Renal cortical epithelial cell (primary cell): ENCODE measurements around the gene DENND5B. TPM values are rescaled to one million over a fixed set of nuclear protein-coding genes. Genes with fewer than 3 reads are reported as not detected.
A peak's percentile ranks its signal among the peaks of the same experiment; 100 is the strongest.
"Not testable (repeated sequence)": the region's sequence is repeated elsewhere in the genome, so short reads cannot be mapped to it uniquely, and the experiment has no call there.

Experiments
- DNase-seq: peaks from one replicate; pipeline ENCODE4 v3.0.0-alpha.2; 2011; ENCODE audit warnings: low read depth
- total RNA-seq: library from RNA; depleted of rRNA; stranded (reverse); fragments of >200 nt; gene quantifications from 2 replicates; pipeline ENCODE4 v1.2.3, GENCODE V29; 2014

The DENND5B gene
- total RNA-seq, 1 donor from 2014 or later, result 23.9 TPM

DNA sequence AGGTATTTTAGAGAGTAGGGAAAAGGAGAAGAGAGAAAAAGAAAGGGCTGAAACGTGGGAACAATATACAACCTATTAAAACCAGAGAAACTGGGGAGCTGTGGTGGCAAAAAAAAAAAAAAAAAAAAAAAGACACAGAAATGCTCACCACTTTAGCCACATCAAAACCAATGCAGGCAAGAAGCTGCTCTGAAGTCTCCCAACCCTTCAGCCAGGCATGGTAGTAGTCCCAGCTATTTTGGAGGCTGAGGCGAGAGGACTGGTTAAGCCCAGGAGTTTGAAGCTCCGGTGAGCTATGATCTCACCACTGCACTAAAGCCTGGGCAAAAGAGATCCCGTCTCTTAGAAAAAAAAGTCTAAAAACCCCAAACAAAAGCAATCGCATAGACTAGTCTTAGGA lies 33.2 kb downstream of the DENND5B start:
- no peak for DNase-seq

DNA sequence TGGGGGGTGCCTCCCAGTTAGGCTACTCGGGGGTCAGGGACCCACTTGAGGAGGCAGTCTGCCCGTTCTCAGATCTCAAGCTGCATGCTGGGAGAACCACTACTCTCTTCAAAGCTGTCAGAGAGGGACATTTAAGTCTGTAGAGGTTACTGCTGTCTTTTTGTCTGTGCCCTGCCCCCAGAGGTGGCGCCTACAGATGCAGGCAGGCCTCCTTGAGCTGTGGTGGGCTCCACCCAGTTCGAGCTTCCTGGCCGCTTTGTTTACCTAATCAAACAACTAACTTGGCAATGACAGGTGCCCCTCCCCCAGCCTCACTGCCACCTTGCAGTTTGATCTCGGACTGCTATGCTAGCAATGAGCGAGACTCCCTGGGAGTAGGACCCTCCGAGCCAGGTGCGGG lies 35.5 kb downstream of the DENND5B start:
- not testable (repeated sequence) for DNase-seq

DNA sequence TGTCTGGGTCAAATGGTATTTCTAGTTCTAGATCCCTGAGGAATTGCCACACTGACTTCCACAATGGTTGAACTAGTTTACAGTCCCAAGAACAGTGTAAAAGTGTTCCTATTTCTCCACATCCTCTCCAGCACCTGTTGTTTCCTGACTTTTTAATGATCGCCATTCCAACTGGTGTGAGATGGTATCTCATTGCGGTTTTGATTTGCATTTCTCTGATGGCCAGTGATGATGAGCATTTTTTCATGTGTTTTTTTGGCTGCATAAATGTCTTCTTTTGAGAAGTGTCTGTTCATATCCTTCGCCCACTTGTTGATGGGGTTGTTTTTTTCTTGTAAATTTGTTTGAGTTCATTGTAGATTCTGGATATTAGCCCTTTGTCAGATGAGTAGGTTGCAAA lies 40.3 kb downstream of the DENND5B start:
- not testable (repeated sequence) for DNase-seq

DNA sequence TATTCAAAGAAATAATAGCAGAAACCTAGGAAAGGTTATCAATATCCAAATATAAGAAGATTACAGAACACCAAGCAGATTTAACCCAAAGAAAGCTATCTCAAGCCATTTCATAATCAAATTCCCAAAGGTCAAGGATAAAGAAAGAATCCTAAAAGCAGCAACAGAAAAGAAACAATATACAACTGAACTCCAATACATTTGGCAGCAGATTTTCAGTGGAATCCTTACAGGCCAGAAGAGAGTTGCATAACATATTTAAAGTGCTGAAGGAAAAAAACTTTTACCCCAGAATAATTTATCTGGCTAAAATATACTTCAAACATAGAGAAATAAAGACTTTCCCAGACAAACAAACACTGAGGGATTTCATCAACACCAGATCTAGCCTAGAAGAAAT lies 54.3 kb downstream of the DENND5B start:
- no peak for DNase-seq

DNA sequence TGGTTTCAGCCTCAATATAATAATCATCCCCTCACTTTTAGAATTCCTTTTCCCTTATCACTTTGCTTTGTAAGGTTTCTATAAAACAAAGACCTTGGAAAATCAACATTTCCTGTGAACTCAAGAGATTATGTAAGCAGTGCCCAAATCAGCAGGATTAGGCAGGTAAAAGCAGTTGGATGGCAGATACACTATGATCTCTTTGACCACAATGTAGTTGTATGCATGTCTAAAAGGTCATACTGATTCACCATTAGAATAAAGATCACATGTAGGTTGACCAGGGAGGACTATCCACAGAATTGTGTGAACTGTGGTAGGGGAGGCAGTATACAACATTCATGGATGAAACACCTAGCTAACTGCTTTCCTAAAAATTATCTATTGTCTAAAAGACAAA lies 57.5 kb downstream of the DENND5B start:
- DNase-seq, result no peak

DNA sequence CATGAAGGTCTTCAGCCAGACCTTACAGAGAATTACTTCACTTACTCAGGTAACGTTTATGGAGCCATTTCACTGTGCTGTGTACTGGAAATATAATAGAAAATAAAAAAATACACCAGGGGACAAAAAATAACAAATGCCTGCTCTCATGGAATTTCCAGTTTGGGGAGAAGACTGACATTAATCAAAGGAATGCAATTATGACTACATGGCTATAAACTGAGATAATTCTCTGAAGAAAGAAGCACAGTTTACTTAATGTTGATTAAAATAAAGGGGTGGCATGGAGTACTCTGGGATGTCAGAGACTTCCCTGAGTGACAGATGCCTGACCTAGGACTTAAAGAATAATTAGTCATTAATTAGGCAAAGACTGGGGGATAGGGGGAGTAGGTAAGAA lies 59.0 kb downstream of the DENND5B start:
- DNase-seq, result no peak

DNA sequence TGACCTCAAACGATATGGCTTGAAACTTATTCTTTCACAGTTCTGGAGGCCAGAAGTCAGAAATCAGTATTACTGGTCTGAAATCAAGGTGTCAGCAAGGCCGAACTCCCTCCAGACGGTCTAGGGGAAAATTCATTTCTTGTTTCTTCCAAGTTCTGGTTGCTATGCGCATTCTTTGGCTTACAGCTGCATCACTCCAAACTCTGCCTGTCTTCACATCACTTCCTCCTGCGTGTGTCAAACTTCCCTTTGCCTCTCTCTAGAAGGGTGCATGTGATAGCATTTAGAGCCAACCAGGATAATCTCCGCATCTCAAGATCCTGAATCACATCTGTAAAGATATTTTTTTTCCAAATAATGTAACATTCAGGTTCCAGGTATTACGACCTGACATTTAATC lies 62.8 kb downstream of the DENND5B start:
- DNase-seq, result no peak

DNA sequence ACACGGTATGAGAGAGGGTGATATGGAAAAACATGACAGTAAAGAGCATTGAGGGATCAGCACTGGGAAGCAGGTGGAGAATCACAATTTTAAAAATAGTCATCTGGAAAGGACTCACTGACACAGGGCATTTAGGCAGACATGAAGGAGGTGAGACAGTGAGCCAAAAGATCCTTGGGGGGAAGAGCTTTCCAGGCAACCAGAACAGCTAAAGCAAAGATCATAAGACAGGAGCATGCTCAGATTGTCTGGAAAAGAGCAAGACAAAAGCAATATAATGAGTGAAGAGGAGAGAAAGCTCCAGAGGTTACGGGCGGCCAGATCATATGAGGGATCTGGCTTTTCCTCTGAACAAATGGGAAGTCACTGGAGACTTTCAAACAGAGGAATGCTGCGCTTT lies 63.9 kb downstream of the DENND5B start:
- no peak for DNase-seq

DNA sequence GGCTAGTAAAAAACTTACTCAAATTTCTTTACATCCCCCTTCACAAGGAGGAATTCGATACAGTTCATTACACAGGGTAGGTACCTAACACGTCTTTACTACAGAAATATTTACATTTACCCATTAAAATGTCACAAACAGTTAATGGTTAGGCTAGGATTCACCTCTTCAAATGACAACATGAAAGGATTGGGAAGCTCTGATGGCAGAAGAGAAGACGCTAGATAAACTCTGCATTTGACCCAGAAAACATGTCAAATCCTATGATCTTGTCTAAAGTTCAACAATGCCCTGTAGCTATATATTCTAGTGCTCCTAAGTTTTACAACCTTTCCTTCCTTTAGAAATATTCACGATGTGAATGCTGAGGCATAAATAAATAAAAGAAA lies 64.8 kb downstream of the DENND5B start:
- DNase-seq, result no peak

DNA sequence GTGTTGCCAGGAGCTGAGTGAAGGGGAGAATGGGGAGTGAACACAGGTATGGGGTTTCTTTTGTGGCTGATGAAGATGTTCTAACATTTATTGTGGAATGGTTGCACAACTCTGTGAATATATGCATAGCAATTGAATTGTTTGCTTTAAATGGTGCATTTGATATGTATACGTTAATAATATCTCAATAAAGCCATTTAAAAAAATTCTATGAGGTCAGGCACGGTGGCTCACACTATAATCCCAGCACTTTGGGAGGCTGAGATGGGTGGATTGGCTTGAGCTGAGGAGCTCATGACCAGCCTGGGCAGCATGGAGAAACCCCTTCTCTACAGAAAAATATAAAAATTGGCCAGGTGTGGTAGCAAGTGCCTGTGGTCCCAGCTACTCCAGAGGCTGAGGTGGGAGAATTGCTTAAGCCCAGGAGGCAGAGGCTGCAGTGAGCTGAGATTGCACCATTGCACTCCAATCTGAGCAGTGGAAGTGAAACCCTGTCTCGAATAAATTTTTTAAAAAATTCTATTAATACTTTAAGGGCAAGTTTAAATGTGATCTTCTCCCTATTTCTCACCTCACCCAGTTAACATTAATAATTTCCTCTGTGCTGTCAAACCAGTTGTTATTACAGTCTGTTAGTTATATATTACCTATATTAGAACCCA lies 65.3 kb downstream of the DENND5B start:
- DNase-seq, result no peak

DNA sequence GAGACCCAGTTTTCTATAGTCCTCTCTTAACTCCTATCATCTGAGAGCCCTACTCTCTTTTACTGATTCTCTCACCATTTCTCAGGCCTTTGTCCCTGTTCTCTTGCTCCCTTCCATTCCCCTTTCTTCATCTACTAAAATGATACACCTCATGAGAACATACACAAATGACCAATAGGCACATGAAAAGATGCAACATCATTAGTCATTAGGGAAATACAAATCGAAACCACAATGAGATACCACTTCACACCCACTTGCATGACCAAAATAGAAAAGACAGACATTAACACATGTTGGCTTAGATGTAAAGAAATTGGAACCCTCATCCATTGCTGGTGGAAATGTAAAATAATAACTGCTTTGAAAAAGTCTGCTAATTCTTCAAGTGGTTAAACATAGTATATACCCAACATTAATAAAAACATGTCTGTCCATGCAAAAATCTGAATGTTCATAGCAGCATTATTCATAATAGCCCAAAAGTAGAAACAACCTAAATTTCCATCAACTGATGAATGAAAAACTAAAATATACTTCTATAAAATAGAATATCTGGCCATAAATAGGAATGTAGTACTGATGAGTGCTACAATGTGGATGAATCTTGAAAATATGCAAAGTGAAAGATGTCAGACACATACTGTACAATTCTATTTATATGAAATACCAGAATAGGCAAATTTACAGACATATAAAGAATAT lies 66.0 kb downstream of the DENND5B start:
- DNase-seq, result peak; percentile 67

DNA sequence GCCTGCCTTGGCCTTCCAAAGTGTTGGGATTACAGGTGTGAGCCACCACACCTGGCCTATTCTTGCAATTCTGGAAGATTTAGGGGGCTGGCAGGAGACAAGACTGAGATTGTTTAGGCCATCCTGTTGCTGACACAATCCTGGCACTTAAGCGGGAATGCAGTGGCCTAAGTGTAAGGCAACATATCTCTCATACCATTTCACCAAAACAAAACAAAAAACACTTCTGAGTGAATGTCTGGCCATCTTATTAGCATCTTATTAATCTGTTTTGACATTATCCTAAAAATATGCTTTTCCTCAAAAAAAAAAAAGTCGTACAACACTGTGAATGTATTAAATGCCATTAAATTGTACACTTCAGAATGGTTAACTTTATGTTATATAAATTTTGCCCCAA lies 67.6 kb downstream of the DENND5B start:
- no peak for DNase-seq

DNA sequence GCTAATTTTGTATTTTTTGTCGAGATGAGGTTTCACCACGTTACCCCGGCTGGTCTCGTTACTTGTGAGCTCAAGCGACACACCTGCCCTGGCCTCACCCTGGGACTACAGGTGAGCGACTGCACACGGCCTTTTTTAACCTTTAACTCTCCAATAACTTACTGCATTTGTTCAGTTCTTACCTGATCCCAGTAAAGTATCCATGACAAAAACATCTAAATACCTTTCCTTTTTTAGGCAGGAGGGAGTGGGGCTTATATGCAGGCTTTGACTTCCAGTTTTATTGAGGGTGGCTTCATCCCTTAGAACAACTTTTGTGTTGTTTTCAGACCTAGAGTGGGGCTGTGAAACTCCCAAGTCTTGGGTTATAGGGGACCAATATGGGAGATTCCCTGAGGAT lies 68.3 kb downstream of the DENND5B start:
- no peak for DNase-seq

DNA sequence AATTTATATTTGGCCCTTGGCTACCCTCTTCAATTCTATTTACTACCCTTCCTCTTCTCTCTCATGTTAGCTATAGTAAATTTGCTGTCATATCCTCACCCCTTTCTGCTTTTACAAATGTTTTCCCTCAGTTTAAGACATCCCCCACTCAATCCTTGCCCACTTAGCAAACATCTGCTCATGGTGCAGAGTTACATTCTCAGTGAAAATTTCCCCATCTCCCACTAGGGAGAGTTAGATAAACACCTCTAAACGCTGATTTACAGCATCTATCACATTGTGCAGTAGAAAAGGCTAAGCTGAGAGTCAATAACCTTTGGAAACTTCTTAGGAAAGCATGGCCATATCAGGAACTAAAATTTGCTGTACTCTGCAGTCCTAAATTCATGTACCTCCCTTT lies 69.0 kb downstream of the DENND5B start:
- no peak for DNase-seq

DNA sequence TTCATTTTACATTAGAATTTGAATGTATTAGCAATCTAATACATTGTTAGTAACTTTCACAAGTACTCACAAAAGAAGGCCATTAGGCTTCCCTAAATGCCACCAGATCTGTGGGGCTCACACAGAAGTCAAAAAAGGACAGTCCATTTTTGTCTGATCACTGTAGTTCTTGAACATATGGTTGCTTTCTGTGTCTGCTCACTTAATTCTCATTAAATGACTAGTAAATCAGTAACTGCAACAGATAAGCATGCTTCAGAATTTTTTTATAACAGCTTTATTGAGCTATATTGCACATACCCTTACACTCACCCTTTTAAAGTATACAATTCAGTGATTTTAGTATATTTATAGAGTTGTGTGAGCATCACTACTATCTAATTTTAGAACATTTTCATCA lies 71.4 kb downstream of the DENND5B start:
- DNase-seq, result no peak

DNA sequence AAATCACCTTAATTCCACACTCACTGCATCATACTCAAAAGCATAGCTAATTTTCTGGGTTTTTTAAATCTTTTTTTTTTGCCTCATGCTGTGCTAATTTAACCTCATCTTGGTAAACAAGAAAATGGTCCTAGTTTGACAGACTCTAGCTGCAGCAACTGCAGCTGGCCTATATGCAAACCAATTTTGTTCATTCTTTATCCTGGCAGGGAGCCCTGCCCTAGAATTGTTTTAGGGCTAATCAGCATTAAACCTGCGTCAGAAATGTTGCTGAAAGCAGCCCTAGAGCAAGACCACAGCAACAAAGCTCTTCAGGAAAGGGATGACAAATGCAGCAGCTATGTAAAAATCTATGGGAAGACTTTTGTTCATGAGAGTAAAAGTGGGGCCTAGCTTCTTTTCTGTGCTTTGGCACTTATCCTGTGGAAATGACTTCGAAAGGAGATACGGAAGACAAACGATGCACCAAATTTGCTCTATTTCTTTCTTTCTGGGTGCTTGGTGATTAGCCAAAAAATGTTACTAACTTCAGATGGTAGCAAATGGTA lies 72.2 kb downstream of the DENND5B start:
- DNase-seq, result peak; percentile 99

DNA sequence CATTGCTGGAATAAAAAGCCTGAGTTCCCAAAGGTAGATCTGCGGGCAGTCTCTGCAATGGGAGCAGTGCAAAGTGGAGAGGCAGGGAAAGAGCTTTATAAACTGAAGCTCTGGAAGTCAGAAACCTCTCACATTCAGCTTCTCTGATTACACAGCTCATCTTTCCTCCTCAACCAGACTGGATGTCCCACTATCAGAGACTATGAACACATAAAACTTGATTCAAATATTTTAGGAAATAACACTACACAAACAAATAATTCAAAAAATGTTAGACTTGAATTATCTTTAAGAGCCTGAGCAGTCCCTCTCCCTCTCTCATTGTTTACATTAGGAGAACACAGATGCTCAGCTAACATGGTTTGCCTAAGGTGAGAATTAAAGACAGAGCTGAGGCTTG lies 72.9 kb downstream of the DENND5B start:
- no peak for DNase-seq

DNA sequence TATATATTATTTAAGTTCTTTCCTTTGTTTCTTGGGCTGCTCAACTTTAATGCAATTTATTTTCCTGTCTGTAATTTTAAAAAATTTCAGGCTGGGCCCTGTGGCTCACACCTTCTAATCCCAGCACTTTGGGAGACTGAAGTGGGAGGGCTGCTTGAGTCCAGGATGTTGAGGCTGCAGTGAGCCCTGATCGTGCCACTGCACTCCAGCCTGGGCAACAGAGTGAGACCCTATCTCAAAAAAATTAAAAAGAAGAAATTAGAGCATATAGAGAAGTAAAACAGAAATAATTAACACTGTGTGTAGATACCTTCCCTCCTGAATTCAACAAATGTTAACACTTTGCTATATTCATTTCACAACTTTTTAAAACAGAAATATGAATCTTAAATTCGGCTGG lies 74.2 kb downstream of the DENND5B start:
- no peak for DNase-seq

DNA sequence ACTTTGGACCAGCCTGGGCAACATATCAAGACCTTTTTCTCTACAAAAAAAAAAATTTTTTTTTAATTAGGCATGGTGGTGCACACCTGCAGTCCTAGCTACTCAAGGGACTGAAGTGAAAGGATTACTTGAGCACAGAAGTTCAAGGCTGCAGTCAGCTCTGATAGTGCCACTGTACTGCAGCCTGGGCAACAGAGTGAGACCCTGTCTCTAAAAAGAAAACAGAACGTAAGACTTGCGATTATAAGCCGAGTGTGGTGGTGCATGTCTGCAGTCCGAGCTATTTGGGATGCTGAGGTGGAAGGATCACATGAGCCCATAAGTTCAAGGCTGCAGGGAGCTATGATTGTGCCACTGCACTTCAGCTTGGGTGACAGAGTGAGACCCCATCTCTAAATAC lies 76.0 kb downstream of the DENND5B start:
- DNase-seq, result no peak

DNA sequence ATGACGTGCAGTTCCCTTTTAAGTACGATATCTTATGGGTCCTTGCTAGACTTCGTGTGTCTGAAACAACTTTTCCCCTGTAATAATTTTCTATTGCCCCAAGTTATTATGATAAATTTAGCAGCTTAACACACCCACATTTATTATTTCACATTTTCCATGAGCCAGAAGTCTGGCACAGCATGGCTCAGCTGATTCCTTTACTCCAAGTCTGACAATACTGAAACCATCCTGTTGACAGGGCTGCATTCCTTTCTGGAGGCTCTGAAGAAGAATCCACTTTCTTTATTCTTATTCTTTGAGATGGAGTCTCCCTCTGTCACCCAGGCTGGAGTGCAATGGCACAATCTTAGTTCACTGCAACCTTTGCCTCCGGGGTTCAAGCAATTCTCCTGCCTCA lies 80.9 kb downstream of the DENND5B start:
- DNase-seq, result no peak

DNA sequence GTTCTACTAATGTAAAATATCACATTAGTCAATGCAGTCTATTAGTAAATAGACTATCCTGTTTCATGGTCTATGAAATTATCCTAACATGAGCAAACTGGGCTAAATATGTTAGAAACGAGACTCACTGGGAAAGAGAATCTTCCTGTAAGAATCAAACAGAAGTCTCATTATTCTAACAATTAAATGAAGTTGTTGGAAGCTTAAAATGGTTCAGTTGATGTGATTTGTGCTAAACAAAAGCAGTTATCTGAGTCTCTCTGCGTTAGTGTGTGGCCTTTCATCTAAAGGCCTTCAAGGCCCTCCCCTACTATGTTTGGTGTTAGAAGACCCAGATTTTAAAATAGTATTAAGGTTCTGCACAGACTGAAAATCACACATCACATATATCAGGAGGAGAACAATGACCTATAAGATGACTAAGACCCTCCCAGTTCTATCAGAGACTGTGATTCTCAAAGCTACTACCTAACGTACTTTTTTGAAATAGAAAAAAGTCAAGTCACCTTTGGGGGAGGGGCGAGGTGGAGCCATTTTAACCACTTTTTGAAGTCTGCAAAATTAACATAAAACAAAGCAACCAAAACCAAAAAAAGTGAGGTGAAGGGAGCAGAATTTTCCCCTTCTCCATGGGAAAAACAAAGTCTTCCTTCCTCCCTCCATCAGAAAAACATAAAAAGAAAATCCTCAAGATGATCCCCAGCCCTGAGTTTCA lies 82.3 kb downstream of the DENND5B start:
- DNase-seq, result no peak

DNA sequence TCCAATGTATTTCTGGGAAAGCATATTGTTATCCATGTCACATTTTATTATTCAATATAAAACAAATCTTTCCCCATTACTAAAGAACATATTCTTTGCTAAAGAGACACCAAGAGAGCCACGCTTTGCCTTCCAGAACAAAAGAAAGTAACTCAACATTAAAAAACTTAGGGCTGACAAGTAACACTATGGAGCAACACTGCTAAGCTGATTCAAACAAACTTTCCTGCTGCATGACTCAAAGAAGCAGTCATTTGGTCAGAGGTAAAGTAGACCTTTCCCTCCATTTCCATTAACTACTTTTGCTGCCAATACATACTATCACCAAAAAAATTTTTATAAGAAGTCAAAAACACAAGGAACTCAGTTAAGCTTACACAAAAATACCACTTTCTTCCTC lies 83.0 kb downstream of the DENND5B start:
- DNase-seq, result peak; percentile 70
